H1 (cell line): ENCODE measurements around the gene PMS1. TPM values are rescaled to one million over a fixed set of nuclear protein-coding genes. Genes with fewer than 3 reads are reported as not detected.

ENCODE experiments used
- ATF3 ChIP-seq: IDR thresholded peaks from 2 replicates; pipeline ENCODE4 v1.6.1; 2011; ENCODE audit warnings: low read depth, mild to moderate bottlenecking, low read length; ENCODE audit not compliant: insufficient read depth
- CTCF ChIP-seq, 3 experiments: IDR thresholded peaks; 1 replicate in 2 of 3; 2 replicates in 1 of 3; pipeline versions ENCODE4 v1.5.1 to v1.6.1; 2011; ENCODE audit warnings: low read length in 3 of 3, mild to moderate bottlenecking in 3 of 3, inconsistent platforms in 2 of 3, low read depth in 1 of 3, moderate library complexity in 1 of 3; ENCODE audit not compliant: insufficient read depth in 1 of 3; ENCODE audit errors: control extremely low read depth in 1 of 3
- KDM5A ChIP-seq: fragments of 200-600 bp; IDR thresholded peaks from 2 replicates; pipeline ENCODE4 v1.7.1; 2012; ENCODE audit warnings: mild to moderate bottlenecking, low read length, inconsistent platforms, mixed read lengths
- SAP30 ChIP-seq: fragments of 300-600 bp; sonication (generic); IDR thresholded peaks from 2 replicates; pipeline ENCODE4 v1.7.1; 2012; ENCODE audit warnings: low read length, moderate library complexity, mild to moderate bottlenecking, inconsistent platforms; ENCODE audit not compliant: insufficient read depth, insufficient replicate concordance
- ZNF274 ChIP-seq: IDR thresholded peaks from 2 replicates; pipeline ENCODE4 v1.7.0; 2012; ENCODE audit warnings: low read length, borderline replicate concordance; ENCODE audit errors: extremely low read depth
- polyA plus RNA-seq, 7 experiments: library from polyadenylated mRNA; depleted of rRNA in 3 of 7; stranded (reverse) in 5 of 7; unstranded in 2 of 7; fragments of >200 nt in 5 of 7; fragments of 200-250 nt in 2 of 7; gene quantifications; 1 replicate in 5 of 7; 2 replicates in 1 of 7; 4 replicates in 1 of 7; pipeline versions ENCODE4 v1.2.1 to v1.2.3, GENCODE V29; 2011 to 2013; ENCODE audit warnings: missing spikeins in 2 of 7, mixed read lengths in 2 of 7
- total RNA-seq: library from RNA; stranded (reverse); fragmentation: NEBNext Ultra II Directional; extraction: Animal tissue kit (Norgen Biotek cat#: 25700); gene quantifications from 2 replicates; pipeline ENCODE4 v1.2.1, GENCODE V29; 2021

PMS1 gene
- total and polyA plus RNA-seq, 2 of the 8 experiments (the other 6 are each of a cell fraction or from before 2014, with no cell fraction given): 13.1 to 59.7 TPM

GRCh38 chr2:189835855-189836558 lies 51.8 kb downstream of the PMS1 start (continued):
- no peak for TF ChIP-seq SAP30
- TF ChIP-seq ATF3: no peak
- TF ChIP-seq CTCF (IDR thresholded peaks at IDR 0.05; ENCODE audit: control extremely low read depth in 1 of 3, insufficient read depth in 1 of 3, low read depth in 1 of 3, low read length in 3 of 3): no peak
- no peak for TF ChIP-seq KDM5A
- TF ChIP-seq ZNF274: no peak
